H1 (cell line): ENCODE data around the gene RYR3. TPM values are rescaled to one million over a fixed set of nuclear protein-coding genes. Genes with fewer than 3 reads are reported as not detected.

Experiments used
- CTCF ChIA-PET: fragments of 300-600 bp; sonication (Branson Sonifier 250); formaldehyde crosslinking; loops from one replicate; lab custom pipeline; 2021; ENCODE audit not compliant: partially characterized antibody; lab: Charles Lee
- POLR2A ChIA-PET: fragments of 300-600 bp; sonication (Branson Sonifier 250); formaldehyde crosslinking; loops from one replicate; lab custom pipeline; 2021; ENCODE audit warnings: inconsistent platforms; ENCODE audit not compliant: partially characterized antibody; lab: Charles Lee
- DNase-seq, 2 experiments: peaks; one replicate each; pipeline versions ENCODE4 v3.0.0 to v3.0.0-alpha.2; 2010 to 2022; ENCODE audit warnings: low spot score in 2 of 2, low read depth in 1 of 2, mixed read lengths in 1 of 2
- FAIRE-seq: peaks from 2 replicates; lab custom pipeline; 2011; peaks lifted over from hg19 to GRCh38; lab: Jason Lieb, UNC
- H2AFZ ChIP-seq: 2 replicates; pipeline ENCODE4 v1.8.1; 2012; ENCODE audit warnings: low read length, inconsistent platforms
- H2AK5ac ChIP-seq: 2 replicates; pipeline ENCODE4 v1.6.1; 2013; ENCODE audit warnings: low read depth, low read length
- H2BK120ac ChIP-seq: replicated peaks from 2 replicates; pipeline ENCODE3; 2013; ENCODE audit warnings: low read depth, low read length, inconsistent platforms
- H2BK12ac ChIP-seq: 2 replicates; pipeline ENCODE4 v1.6.1; 2013; ENCODE audit warnings: low read depth, low read length
- H2BK15ac ChIP-seq: 2 replicates; pipeline ENCODE4 v1.6.1; 2013; ENCODE audit warnings: low read length
- H2BK20ac ChIP-seq: 2 replicates; pipeline ENCODE4 v1.6.1; 2013; ENCODE audit warnings: low read length
- H2BK5ac ChIP-seq: 2 replicates; pipeline ENCODE4 v1.6.1; 2013; ENCODE audit warnings: low read depth, low read length
- H3K14ac ChIP-seq: 2 replicates; pipeline ENCODE4 v1.6.1; 2013; ENCODE audit warnings: inconsistent platforms; ENCODE audit not compliant: insufficient read length
- H3K18ac ChIP-seq: 2 replicates; pipeline ENCODE4 v1.6.1; 2013; ENCODE audit warnings: low read length; ENCODE audit errors: extremely low read depth
- H3K23ac ChIP-seq: 2 replicates; pipeline ENCODE4 v1.6.1; 2013; ENCODE audit warnings: inconsistent platforms; ENCODE audit not compliant: insufficient read length
- H3K23me2 ChIP-seq: 2 replicates; pipeline ENCODE4 v1.6.1; 2013; ENCODE audit warnings: low read depth, low read length
- H3K27ac ChIP-seq: 2 replicates; pipeline ENCODE4 v1.6.1; 2011; ENCODE audit warnings: low read depth, low read length, inconsistent platforms
- H3K27me3 ChIP-seq, 4 experiments: replicated peaks in 1 of 4; 1 replicate in 1 of 4; 2 replicates in 3 of 4; pipeline versions ENCODE4 v1.6.1 to v1.8.1; 2011 to 2013; ENCODE audit warnings: low read length in 3 of 4, mild to moderate bottlenecking in 3 of 4, inconsistent platforms in 2 of 4, mixed read lengths in 2 of 4, moderate library complexity in 1 of 4; ENCODE audit not compliant: control insufficient read depth in 3 of 4, insufficient read depth in 3 of 4; ENCODE audit errors: extremely low read depth in 1 of 4
- H3K36me3 ChIP-seq, 4 experiments: 2 replicates each; pipeline versions ENCODE4 v1.6.1 to v1.8.1; 2011 to 2013; ENCODE audit warnings: mild to moderate bottlenecking in 4 of 4, low read length in 3 of 4, moderate library complexity in 2 of 4, control low read depth in 1 of 4, inconsistent platforms in 1 of 4; ENCODE audit not compliant: insufficient read depth in 4 of 4, control insufficient read depth in 2 of 4
- H3K4ac ChIP-seq: replicated peaks from 2 replicates; pipeline ENCODE3; 2013; ENCODE audit warnings: low read length, low read depth, mixed read lengths, inconsistent platforms; ENCODE audit not compliant: insufficient read length
- H3K4me1 ChIP-seq, 4 experiments: replicated peaks in 1 of 4; 1 replicate in 1 of 4; 2 replicates in 3 of 4; pipeline versions ENCODE4 v1.6.1 to v1.8.1; 2011 to 2013; ENCODE audit warnings: low read length in 3 of 4, inconsistent platforms in 2 of 4, mixed read lengths in 1 of 4; ENCODE audit not compliant: insufficient read depth in 4 of 4, control insufficient read depth in 3 of 4
- H3K4me2 ChIP-seq, 2 experiments: 2 replicates each; pipeline versions ENCODE4 v1.6.1 to v1.8.1; 2011 to 2013; ENCODE audit warnings: low read depth in 2 of 2, low read length in 2 of 2, control low read depth in 1 of 2, inconsistent platforms in 1 of 2, mild to moderate bottlenecking in 1 of 2; ENCODE audit not compliant: insufficient read depth in 1 of 2
- H3K4me3 ChIP-seq, 4 experiments: fragments of 200-600, 300-600 bp in 1 of 4; sonication (generic), shearing (Covaris generic), sonication (Bioruptor Twin) in 1 of 4; 2 replicates each; pipeline versions ENCODE4 v1.5.1 to v1.8.1; 2011 to 2016; ENCODE audit warnings: low read length in 4 of 4, low read depth in 3 of 4, control low read depth in 2 of 4, inconsistent platforms in 2 of 4, mild to moderate bottlenecking in 2 of 4, mixed read lengths in 1 of 4, moderate library complexity in 1 of 4; ENCODE audit not compliant: insufficient read depth in 2 of 4; ENCODE audit errors: extremely low read depth in 1 of 4
- H3K56ac ChIP-seq: replicated peaks from 2 replicates; pipeline ENCODE3; 2013; ENCODE audit warnings: low read depth, mild to moderate bottlenecking, mixed read lengths, low read length, inconsistent platforms; ENCODE audit not compliant: insufficient read length
- H3K79me1 ChIP-seq: 2 replicates; pipeline ENCODE4 v1.6.1; 2013; ENCODE audit warnings: low read depth, low read length, control low read depth
- H3K79me2 ChIP-seq, 2 experiments: 2 replicates each; pipeline versions ENCODE4 v1.6.1 to v1.8.1; 2012 to 2013; ENCODE audit warnings: low read length in 2 of 2, mild to moderate bottlenecking in 2 of 2, inconsistent platforms in 1 of 2; ENCODE audit not compliant: insufficient read depth in 2 of 2, control insufficient read depth in 1 of 2
- H3K9ac ChIP-seq, 4 experiments: replicated peaks in 1 of 4; 1 replicate in 1 of 4; 2 replicates in 3 of 4; pipeline versions ENCODE4 v1.6.1 to v1.8.1; 2011 to 2013; ENCODE audit warnings: low read depth in 3 of 4, low read length in 3 of 4, control low read depth in 2 of 4, mild to moderate bottlenecking in 2 of 4, moderate library complexity in 2 of 4, inconsistent platforms in 1 of 4; ENCODE audit errors: extremely low read depth in 1 of 4
- H3K9me3 ChIP-seq, 2 experiments: 2 replicates each; pipeline versions ENCODE4 v1.6.1 to v1.8.1; 2012 to 2013; ENCODE audit warnings: mild to moderate bottlenecking in 2 of 2, moderate library complexity in 2 of 2, control low read depth in 1 of 2, inconsistent platforms in 1 of 2, low read depth in 1 of 2, low read length in 1 of 2, mixed read lengths in 1 of 2; ENCODE audit not compliant: insufficient read depth in 2 of 2
- H4K20me1 ChIP-seq, 2 experiments: replicated peaks in 1 of 2; 2 replicates each; pipeline versions ENCODE3 to v1.8.1; 2011 to 2013; ENCODE audit warnings: inconsistent platforms in 2 of 2, low read length in 2 of 2, mild to moderate bottlenecking in 1 of 2; ENCODE audit not compliant: insufficient read depth in 2 of 2, control insufficient read depth in 1 of 2
- H4K5ac ChIP-seq: 2 replicates; pipeline ENCODE4 v1.6.1; 2013; ENCODE audit warnings: low read length, low read depth, mixed read lengths, inconsistent platforms; ENCODE audit not compliant: insufficient read length
- H4K8ac ChIP-seq: 2 replicates; pipeline ENCODE4 v1.8.0; 2013; ENCODE audit warnings: mild to moderate bottlenecking, moderate library complexity, low read length, inconsistent platforms; ENCODE audit not compliant: insufficient read depth; ENCODE audit errors: extremely low read depth
- H4K91ac ChIP-seq: replicated peaks from 2 replicates; pipeline ENCODE3; 2013; ENCODE audit warnings: low read length, mixed read lengths, inconsistent platforms; ENCODE audit not compliant: insufficient read length
- ATF3 ChIP-seq: IDR thresholded peaks from 2 replicates; pipeline ENCODE4 v1.6.1; 2011; ENCODE audit warnings: low read depth, mild to moderate bottlenecking, low read length; ENCODE audit not compliant: insufficient read depth
- CTCF ChIP-seq, 3 experiments: IDR thresholded peaks; 1 replicate in 2 of 3; 2 replicates in 1 of 3; pipeline versions ENCODE4 v1.5.1 to v1.6.1; 2011; ENCODE audit warnings: low read length in 3 of 3, mild to moderate bottlenecking in 3 of 3, inconsistent platforms in 2 of 3, low read depth in 1 of 3, moderate library complexity in 1 of 3; ENCODE audit not compliant: insufficient read depth in 1 of 3; ENCODE audit errors: control extremely low read depth in 1 of 3
- EP300 ChIP-seq, 2 experiments: IDR thresholded peaks; 1 replicate in 1 of 2; 2 replicates in 1 of 2; pipeline ENCODE4 v1.6.1; 2011 to 2012; ENCODE audit warnings: low read depth in 2 of 2, low read length in 2 of 2, mild to moderate bottlenecking in 2 of 2, borderline replicate concordance in 1 of 2, inconsistent platforms in 1 of 2, moderate library complexity in 1 of 2
- RXRA ChIP-seq: IDR thresholded peaks from 2 replicates; pipeline ENCODE4 v1.6.1; 2011; ENCODE audit warnings: low read depth, mild to moderate bottlenecking, low read length, moderate library complexity; ENCODE audit not compliant: insufficient read depth
- SRF ChIP-seq: IDR thresholded peaks from 2 replicates; pipeline ENCODE4 v1.6.1; 2011; ENCODE audit warnings: mild to moderate bottlenecking, low read depth, low read length, moderate library complexity
- TBP ChIP-seq: IDR thresholded peaks from 2 replicates; pipeline ENCODE4 v1.6.1; 2011; ENCODE audit warnings: low read depth, low read length, improper control_type of control experiment
- TCF12 ChIP-seq: IDR thresholded peaks from 2 replicates; pipeline ENCODE4 v1.6.1; 2011; ENCODE audit warnings: low read depth, mild to moderate bottlenecking, low read length
- WGBS, 2 experiments: shearing (Covaris generic) in 1 of 2; methylation state at CpG; one replicate each; pipeline versions ENCODE4 v1.1.6 to v1.1.7; 2013 to 2015; ENCODE audit warnings: low lambda C conversion rate in 2 of 2, mixed read lengths in 2 of 2, inconsistent platforms in 1 of 2, low coverage in 1 of 2, missing lambda C conversion rate in 1 of 2; ENCODE audit not compliant: insufficient replicate concordance in 2 of 2, insufficient coverage in 1 of 2, insufficient read length in 1 of 2; ENCODE audit errors: extremely low coverage in 1 of 2, missing lambda C conversion rate in 1 of 2; 5-methylcytosine and 5-hydroxymethylcytosine counted together
- polyA plus RNA-seq, 7 experiments: library from polyadenylated mRNA; depleted of rRNA in 3 of 7; stranded (reverse) in 5 of 7; unstranded in 2 of 7; fragments of >200 nt in 5 of 7; fragments of 200-250 nt in 2 of 7; gene quantifications; 1 replicate in 5 of 7; 2 replicates in 1 of 7; 4 replicates in 1 of 7; pipeline versions ENCODE4 v1.2.1 to v1.2.3, GENCODE V29; 2011 to 2013; ENCODE audit warnings: missing spikeins in 2 of 7, mixed read lengths in 2 of 7
- total RNA-seq: library from RNA; stranded (reverse); fragmentation: NEBNext Ultra II Directional; extraction: Animal tissue kit (Norgen Biotek cat#: 25700); gene quantifications from 2 replicates; pipeline ENCODE4 v1.2.1, GENCODE V29; 2021

RYR3 gene
- total and polyA plus RNA-seq, 2 of the 8 experiments (the other 6 are each of a cell fraction or from before 2014, with no cell fraction given), result 0.33 to 3.4 TPM

DNA sequence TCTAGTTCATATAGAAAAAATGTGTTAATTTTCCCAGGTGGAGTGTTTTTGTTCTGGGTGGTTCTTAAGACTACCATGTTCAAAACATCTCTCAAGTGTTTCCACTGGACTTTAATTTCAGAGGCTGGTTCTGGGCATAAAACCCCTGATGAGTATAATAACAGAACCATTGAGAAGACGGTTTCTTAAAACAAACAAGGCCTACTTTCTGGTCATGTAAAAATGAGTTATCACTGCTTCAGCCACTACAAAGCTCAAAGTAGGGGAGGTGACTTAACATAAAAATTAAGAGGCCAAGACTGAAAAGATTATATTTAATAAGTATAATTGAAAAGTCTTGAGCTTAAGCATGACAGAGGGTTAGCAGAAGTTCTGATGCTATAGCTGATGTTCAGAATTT is 33.8 kb downstream of the RYR3 start:
- H3K4me1 ChIP-seq, result peaks cover 0 to 2% (median 0%) of the 10 kb centered on the region in 4 experiments; a peak in 1 of 7 replicates
- TF ChIP-seq SRF (no peak), TCF12 (no peak), RXRA (no peak), CTCF (IDR thresholded peaks at IDR 0.05; ENCODE audit: control extremely low read depth in 1 of 3, insufficient read depth in 1 of 3, low read depth in 1 of 3, low read length in 3 of 3) (no peak), ATF3 (no peak), EP300 (IDR thresholded peaks at IDR 0.05; ENCODE audit: borderline replicate concordance in 1 of 2, low read depth in 2 of 2, low read length in 2 of 2) (no peak), TBP (no peak)
- TF ChIP-seq, all 59 proteins: peak for 0
- H2BK12ac ChIP-seq, result no peak overlapping the region
- no peak overlapping the region for H4K8ac ChIP-seq
- DNase-seq, result no peak
- no peaks in the 10 kb centered on the region for H3K79me1 ChIP-seq
- H3K9me3 ChIP-seq, result no peaks in the 10 kb centered on the region; a peak in 1 of 4 replicates
- H3K36me3 ChIP-seq, result no peaks in the 10 kb centered on the region
- POLR2A ChIA-PET, result no interaction called here
- H2AFZ ChIP-seq, result no peak overlapping the region
- H3K4me2 ChIP-seq, result no peak overlapping the region
- H3K4ac ChIP-seq, result no peak overlapping the region
- WGBS, 2 experiments, result 75% methylated on average over 1 of the region's 1 CpG; no CpG with 5 or more reads in 1 of the 2 experiments
- CTCF ChIA-PET, result interaction anchor here (0.6 kb wide), 1 partner anchor 189 kb away, joined by 3 read pairs; no protein-coding TSS in a partner anchor
- no peak overlapping the region for H4K91ac ChIP-seq
- H3K4me3 ChIP-seq, result no peak overlapping the region
- H2BK5ac ChIP-seq, result no peak overlapping the region
- FAIRE-seq, result no peak
- no peak overlapping the region for H3K9ac ChIP-seq
- H4K20me1 ChIP-seq, result no peaks in the 10 kb centered on the region
- no peak overlapping the region for H4K5ac ChIP-seq
- no peak overlapping the region for H3K23ac ChIP-seq
- H2AK5ac ChIP-seq, result no peak overlapping the region
- no peaks in the 10 kb centered on the region for H3K27me3 ChIP-seq
- H3K56ac ChIP-seq, result no peak overlapping the region
- no peak overlapping the region for H3K18ac ChIP-seq
- H3K79me2 ChIP-seq, result no peaks in the 10 kb centered on the region
- H2BK15ac ChIP-seq, result no peak overlapping the region
- no peak overlapping the region for H3K27ac ChIP-seq
- H2BK120ac ChIP-seq, result no peak overlapping the region
- H3K23me2 ChIP-seq, result no peaks in the 10 kb centered on the region; the same call in 1 of the 2 replicates
- no peak overlapping the region for H3K14ac ChIP-seq
- no peak overlapping the region for H2BK20ac ChIP-seq
